Measurements from ENCODE around the gene CDHR1.

GRCh38 chr10:84213076-84213475 is 18.7 kb downstream of the CDHR1 start:
- TF ChIP-seq CTCF (conservative IDR thresholded peaks at IDR 0.05) (no peak), EZH2 (IDR thresholded peaks at IDR 0.05; ENCODE audit: low read depth) (no peak)

Measured in PC-9 (cell line).